ENCODE data around the gene SLC25A43.

Gene SLC25A43

DNA sequence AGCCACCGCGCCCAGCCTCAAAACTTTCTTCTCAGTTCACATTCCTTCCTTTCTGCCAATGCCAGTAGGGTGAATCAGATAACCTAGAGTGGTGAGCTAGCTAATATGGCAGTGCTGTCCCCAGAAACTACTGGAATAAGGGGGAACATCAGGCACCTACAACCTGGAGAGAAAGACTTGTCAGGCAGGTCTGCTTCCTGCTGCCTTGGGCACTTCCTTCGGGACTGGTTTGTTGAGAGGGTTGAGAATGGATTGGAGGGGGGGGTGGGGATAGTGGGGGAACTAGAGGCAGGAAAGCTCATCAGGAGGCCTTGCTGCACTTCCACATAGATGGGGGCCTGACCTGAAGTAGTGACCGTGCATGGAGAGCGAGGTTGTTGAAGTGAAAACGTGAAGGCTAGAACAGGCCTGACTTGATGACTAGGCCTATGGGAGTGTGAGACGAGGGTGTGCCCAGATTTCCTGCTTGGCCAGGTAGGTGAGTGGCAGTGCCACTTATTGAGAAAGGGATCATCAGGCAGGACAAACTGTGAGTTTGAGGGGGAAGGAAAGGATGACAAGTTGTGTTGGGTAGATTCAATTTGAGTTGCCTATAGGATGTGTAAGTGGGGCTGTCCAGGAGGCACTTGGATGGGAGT lies 102.5 kb downstream of the SLC25A43 start:
- DNase-seq = no peak

DNA sequence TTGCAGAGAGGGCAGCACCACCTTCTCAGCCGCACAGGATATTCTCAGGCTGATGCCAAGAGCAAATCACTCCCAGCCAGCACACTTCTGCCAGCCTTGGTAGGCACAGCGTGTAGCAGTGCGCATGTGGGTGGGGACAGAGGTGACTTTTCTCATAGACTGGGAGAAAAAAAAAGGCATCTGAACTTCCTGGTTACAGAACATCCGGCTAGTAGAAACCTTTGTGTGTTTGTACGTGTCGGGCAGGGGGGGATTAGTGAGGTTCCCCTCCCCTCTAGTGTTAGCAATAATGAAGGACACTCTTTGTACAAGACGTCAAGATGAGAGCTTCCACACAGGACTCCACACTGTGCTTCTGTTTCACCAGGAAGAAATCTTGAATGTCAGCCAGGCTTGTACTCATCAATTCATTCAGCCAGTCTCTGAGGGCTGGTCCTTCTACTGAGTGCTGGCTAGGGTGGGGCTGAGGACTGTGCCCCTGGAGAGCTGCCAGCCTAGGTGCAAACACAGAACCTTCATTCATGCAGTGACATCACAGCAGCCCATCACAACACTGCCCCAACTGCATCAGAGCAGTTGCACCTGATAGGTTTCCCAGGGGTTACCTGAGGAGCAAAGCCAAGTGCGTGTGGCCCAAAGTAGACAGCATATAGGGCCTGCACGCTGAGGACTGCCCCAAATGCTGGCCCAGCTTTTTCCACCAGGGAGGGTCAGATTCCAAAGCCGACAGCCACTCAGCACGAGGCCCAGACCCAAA lies 103.8 kb downstream of the SLC25A43 start:
- DNase-seq = no peak

DNA sequence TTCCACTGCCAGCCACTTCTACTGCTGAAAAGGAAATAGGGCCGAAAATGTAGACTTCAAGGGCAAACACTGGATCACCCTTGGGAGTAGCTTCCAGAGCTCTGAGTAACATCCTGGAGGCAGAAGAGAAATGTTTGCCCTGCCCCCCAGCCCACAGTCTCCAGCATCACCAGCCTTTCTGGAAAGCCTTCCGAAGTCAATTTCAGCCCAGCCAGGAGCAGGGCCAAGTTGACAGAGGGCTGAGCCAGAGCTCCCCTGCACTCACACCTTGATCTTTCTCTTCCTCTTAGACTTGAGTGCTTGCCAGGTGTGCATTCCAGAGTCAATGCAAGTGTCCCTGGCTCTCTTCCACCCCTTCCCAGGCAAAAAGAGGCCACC lies 104.3 kb downstream of the SLC25A43 start:
- DNase-seq = no peak

Measured in stimulated activated CD8-positive, alpha-beta memory T cell treated with anti-CD3 and anti-CD28 coated beads, Interleukin-4, amount 100 ng/mL, for 48 hours (primary cell).